Measurements from ENCODE around the gene TENM4. TPM values are rescaled to one million over a fixed set of nuclear protein-coding genes. Genes with fewer than 3 reads are reported as not detected.

The TENM4 gene
- total and polyA plus RNA-seq, 2 of the 13 experiments (the other 11 are each of a cell fraction or from before 2014, with no cell fraction given) = not detected

- H3K4me2 ChIP-seq (ENCODE audit: low read depth, low read length) = no peak overlapping the region
- H4K20me1 ChIP-seq (ENCODE audit: insufficient read depth, low read length) = no peaks in the 10 kb centered on the region
- no peak overlapping the region for H3K9ac ChIP-seq (ENCODE audit: insufficient read depth, low read depth, low read length)
- FAIRE-seq (no peak), DNase-seq (ENCODE audit: low spot score) (no peak), ATAC-seq (no peak)
- H3K27me3 ChIP-seq (ENCODE audit: control insufficient read depth in 1 of 2, insufficient read depth in 2 of 2, low read length in 2 of 2) = 0 out of 5 replicates have a peak, but pooled peaks cover 0 to 3% of the 10 kb centered on the region in 2 experiments
- no TSS peak for BruUV-seq (replicated peaks)
- TF ChIP-seq AGO2 (optimal IDR thresholded peaks at IDR 0.05; ENCODE audit: low read depth, low read length) (no peak), ZNF510 (CRISPR knock-in tag; IDR thresholded peaks at IDR 0.05; ENCODE audit: low read depth) (no peak), DZIP1 (CRISPR knock-in tag; IDR thresholded peaks at IDR 0.05) (no peak), YY1 (IDR thresholded peaks at IDR 0.05; ENCODE audit: insufficient read depth, insufficient replicate concordance, low read depth, low read length) (no peak), NONO (IDR thresholded peaks at IDR 0.05) (no peak), NONO (CRISPR knock-in tag; conservative IDR thresholded peaks at IDR 0.05) (no peak), RARG (CRISPR knock-in tag; IDR thresholded peaks at IDR 0.05; ENCODE audit: low read depth) (no peak), ZFAT (CRISPR knock-in tag; conservative IDR thresholded peaks at IDR 0.05) (no peak), DRAP1 (CRISPR knock-in tag; IDR thresholded peaks at IDR 0.05) (no peak), E2F1 (CRISPR knock-in tag; IDR thresholded peaks at IDR 0.05) (no peak), JUND (CRISPR knock-in tag; IDR thresholded peaks at IDR 0.05) (no peak), BCL3 (CRISPR knock-in tag; IDR thresholded peaks at IDR 0.05) (no peak), SP4 (CRISPR knock-in tag; IDR thresholded peaks at IDR 0.05) (no peak), ZNF354B (CRISPR knock-in tag; IDR thresholded peaks at IDR 0.05) (no peak)
- no peaks in the 10 kb centered on the region for H3K9me3 ChIP-seq (ENCODE audit: low read length)
- intact Hi-C loops (cut with micrococcal nuclease; ENCODE audit: unreplicated experiment) = no loop called here
- no peaks in the 10 kb centered on the region for H3K36me3 ChIP-seq (replicated peaks in 1 of 2; ENCODE audit: control insufficient read depth in 1 of 2, insufficient read depth in 2 of 2, low read length in 2 of 2)
- no peaks in the 10 kb centered on the region for H3K4me1 ChIP-seq (ENCODE audit: insufficient read depth, low read length)
- POLR2A ChIA-PET = no interaction called here
- in situ Hi-C loops (cut with HindIII; ENCODE audit: extremely low pct_ligation_motif_present, low pct_unique_long_range_greater_than_20kb) = no loop called here
- WGBS (ENCODE audit: low lambda C conversion rate) = 0% methylated on average over 2 of the region's 2 CpGs
- H2AFZ ChIP-seq (ENCODE audit: low read length) = no peak overlapping the region
- no peak overlapping the region for H3K27ac ChIP-seq (ENCODE audit: extremely low read length, insufficient read depth, low read length)
- CTCF ChIA-PET (ENCODE audit: low intra/inter-chr PET ratio, low total read pairs) = no interaction called here
- H3K79me2 ChIP-seq (ENCODE audit: insufficient read depth, low read length) = no peaks in the 10 kb centered on the region
- no peak overlapping the region for H3K4me3 ChIP-seq (replicated peaks in 1 of 3; ENCODE audit: insufficient read depth in 1 of 3, low read depth in 2 of 3, low read length in 3 of 3)
These were observed 274.9 kb downstream of the TENM4 start for GRCh38 chr11:79165908-79166307.

Data from HepG2 (cell line).